H1 (cell line): ENCODE measurements around the gene DCTPP1. TPM values are rescaled to one million over a fixed set of nuclear protein-coding genes. Genes with fewer than 3 reads are reported as not detected.

ENCODE experiments used
- CTCF ChIA-PET: fragments of 300-600 bp; sonication (Branson Sonifier 250); formaldehyde crosslinking; loops from one replicate; lab custom pipeline; 2021; ENCODE audit not compliant: partially characterized antibody; lab: Charles Lee
- POLR2A ChIA-PET: fragments of 300-600 bp; sonication (Branson Sonifier 250); formaldehyde crosslinking; loops from one replicate; lab custom pipeline; 2021; ENCODE audit warnings: inconsistent platforms; ENCODE audit not compliant: partially characterized antibody; lab: Charles Lee
- DNase-seq, 2 experiments: peaks; one replicate each; pipeline versions ENCODE4 v3.0.0 to v3.0.0-alpha.2; 2010 to 2022; ENCODE audit warnings: low spot score in 2 of 2, low read depth in 1 of 2, mixed read lengths in 1 of 2
- FAIRE-seq: peaks from 2 replicates; lab custom pipeline; 2011; peaks lifted over from hg19 to GRCh38; lab: Jason Lieb, UNC
- H2AFZ ChIP-seq: 2 replicates; pipeline ENCODE4 v1.8.1; 2012; ENCODE audit warnings: low read length, inconsistent platforms
- H2AK5ac ChIP-seq: 2 replicates; pipeline ENCODE4 v1.6.1; 2013; ENCODE audit warnings: low read depth, low read length
- H2BK120ac ChIP-seq: replicated peaks from 2 replicates; pipeline ENCODE3; 2013; ENCODE audit warnings: low read depth, low read length, inconsistent platforms
- H2BK12ac ChIP-seq: 2 replicates; pipeline ENCODE4 v1.6.1; 2013; ENCODE audit warnings: low read depth, low read length
- H2BK15ac ChIP-seq: 2 replicates; pipeline ENCODE4 v1.6.1; 2013; ENCODE audit warnings: low read length
- H2BK20ac ChIP-seq: 2 replicates; pipeline ENCODE4 v1.6.1; 2013; ENCODE audit warnings: low read length
- H2BK5ac ChIP-seq: 2 replicates; pipeline ENCODE4 v1.6.1; 2013; ENCODE audit warnings: low read depth, low read length
- H3K14ac ChIP-seq: 2 replicates; pipeline ENCODE4 v1.6.1; 2013; ENCODE audit warnings: inconsistent platforms; ENCODE audit not compliant: insufficient read length
- H3K18ac ChIP-seq: 2 replicates; pipeline ENCODE4 v1.6.1; 2013; ENCODE audit warnings: low read length; ENCODE audit errors: extremely low read depth
- H3K23ac ChIP-seq: 2 replicates; pipeline ENCODE4 v1.6.1; 2013; ENCODE audit warnings: inconsistent platforms; ENCODE audit not compliant: insufficient read length
- H3K23me2 ChIP-seq: 2 replicates; pipeline ENCODE4 v1.6.1; 2013; ENCODE audit warnings: low read depth, low read length
- H3K27ac ChIP-seq: 2 replicates; pipeline ENCODE4 v1.6.1; 2011; ENCODE audit warnings: low read depth, low read length, inconsistent platforms
- H3K27me3 ChIP-seq, 4 experiments: replicated peaks in 1 of 4; 1 replicate in 1 of 4; 2 replicates in 3 of 4; pipeline versions ENCODE4 v1.6.1 to v1.8.1; 2011 to 2013; ENCODE audit warnings: low read length in 3 of 4, mild to moderate bottlenecking in 3 of 4, inconsistent platforms in 2 of 4, mixed read lengths in 2 of 4, moderate library complexity in 1 of 4; ENCODE audit not compliant: control insufficient read depth in 3 of 4, insufficient read depth in 3 of 4; ENCODE audit errors: extremely low read depth in 1 of 4
- H3K36me3 ChIP-seq, 4 experiments: 2 replicates each; pipeline versions ENCODE4 v1.6.1 to v1.8.1; 2011 to 2013; ENCODE audit warnings: mild to moderate bottlenecking in 4 of 4, low read length in 3 of 4, moderate library complexity in 2 of 4, control low read depth in 1 of 4, inconsistent platforms in 1 of 4; ENCODE audit not compliant: insufficient read depth in 4 of 4, control insufficient read depth in 2 of 4
- H3K4ac ChIP-seq: replicated peaks from 2 replicates; pipeline ENCODE3; 2013; ENCODE audit warnings: low read length, low read depth, mixed read lengths, inconsistent platforms; ENCODE audit not compliant: insufficient read length
- H3K4me1 ChIP-seq, 4 experiments: replicated peaks in 1 of 4; 1 replicate in 1 of 4; 2 replicates in 3 of 4; pipeline versions ENCODE4 v1.6.1 to v1.8.1; 2011 to 2013; ENCODE audit warnings: low read length in 3 of 4, inconsistent platforms in 2 of 4, mixed read lengths in 1 of 4; ENCODE audit not compliant: insufficient read depth in 4 of 4, control insufficient read depth in 3 of 4
- H3K4me2 ChIP-seq, 2 experiments: 2 replicates each; pipeline versions ENCODE4 v1.6.1 to v1.8.1; 2011 to 2013; ENCODE audit warnings: low read depth in 2 of 2, low read length in 2 of 2, control low read depth in 1 of 2, inconsistent platforms in 1 of 2, mild to moderate bottlenecking in 1 of 2; ENCODE audit not compliant: insufficient read depth in 1 of 2
- H3K4me3 ChIP-seq, 4 experiments: fragments of 200-600, 300-600 bp in 1 of 4; sonication (generic), shearing (Covaris generic), sonication (Bioruptor Twin) in 1 of 4; 2 replicates each; pipeline versions ENCODE4 v1.5.1 to v1.8.1; 2011 to 2016; ENCODE audit warnings: low read length in 4 of 4, low read depth in 3 of 4, control low read depth in 2 of 4, inconsistent platforms in 2 of 4, mild to moderate bottlenecking in 2 of 4, mixed read lengths in 1 of 4, moderate library complexity in 1 of 4; ENCODE audit not compliant: insufficient read depth in 2 of 4; ENCODE audit errors: extremely low read depth in 1 of 4
- H3K56ac ChIP-seq: replicated peaks from 2 replicates; pipeline ENCODE3; 2013; ENCODE audit warnings: low read depth, mild to moderate bottlenecking, mixed read lengths, low read length, inconsistent platforms; ENCODE audit not compliant: insufficient read length
- H3K79me1 ChIP-seq: 2 replicates; pipeline ENCODE4 v1.6.1; 2013; ENCODE audit warnings: low read depth, low read length, control low read depth
- H3K79me2 ChIP-seq, 2 experiments: 2 replicates each; pipeline versions ENCODE4 v1.6.1 to v1.8.1; 2012 to 2013; ENCODE audit warnings: low read length in 2 of 2, mild to moderate bottlenecking in 2 of 2, inconsistent platforms in 1 of 2; ENCODE audit not compliant: insufficient read depth in 2 of 2, control insufficient read depth in 1 of 2
- H3K9ac ChIP-seq, 4 experiments: replicated peaks in 1 of 4; 1 replicate in 1 of 4; 2 replicates in 3 of 4; pipeline versions ENCODE4 v1.6.1 to v1.8.1; 2011 to 2013; ENCODE audit warnings: low read depth in 3 of 4, low read length in 3 of 4, control low read depth in 2 of 4, mild to moderate bottlenecking in 2 of 4, moderate library complexity in 2 of 4, inconsistent platforms in 1 of 4; ENCODE audit errors: extremely low read depth in 1 of 4
- H3K9me3 ChIP-seq, 2 experiments: 2 replicates each; pipeline versions ENCODE4 v1.6.1 to v1.8.1; 2012 to 2013; ENCODE audit warnings: mild to moderate bottlenecking in 2 of 2, moderate library complexity in 2 of 2, control low read depth in 1 of 2, inconsistent platforms in 1 of 2, low read depth in 1 of 2, low read length in 1 of 2, mixed read lengths in 1 of 2; ENCODE audit not compliant: insufficient read depth in 2 of 2
- H4K20me1 ChIP-seq, 2 experiments: replicated peaks in 1 of 2; 2 replicates each; pipeline versions ENCODE3 to v1.8.1; 2011 to 2013; ENCODE audit warnings: inconsistent platforms in 2 of 2, low read length in 2 of 2, mild to moderate bottlenecking in 1 of 2; ENCODE audit not compliant: insufficient read depth in 2 of 2, control insufficient read depth in 1 of 2
- H4K5ac ChIP-seq: 2 replicates; pipeline ENCODE4 v1.6.1; 2013; ENCODE audit warnings: low read length, low read depth, mixed read lengths, inconsistent platforms; ENCODE audit not compliant: insufficient read length
- H4K8ac ChIP-seq: 2 replicates; pipeline ENCODE4 v1.8.0; 2013; ENCODE audit warnings: mild to moderate bottlenecking, moderate library complexity, low read length, inconsistent platforms; ENCODE audit not compliant: insufficient read depth; ENCODE audit errors: extremely low read depth
- H4K91ac ChIP-seq: replicated peaks from 2 replicates; pipeline ENCODE3; 2013; ENCODE audit warnings: low read length, mixed read lengths, inconsistent platforms; ENCODE audit not compliant: insufficient read length
- BRCA1 ChIP-seq: IDR thresholded peaks from 2 replicates; pipeline ENCODE4 v1.6.1; 2012; ENCODE audit warnings: low read depth, low read length, improper control_type of control experiment
- CREB1 ChIP-seq: IDR thresholded peaks from 2 replicates; pipeline ENCODE4 v1.6.1; 2012; ENCODE audit warnings: inconsistent platforms
- E2F6 ChIP-seq: IDR thresholded peaks from 2 replicates; pipeline ENCODE4 v1.6.1; 2012; ENCODE audit warnings: inconsistent platforms
- GTF2F1 ChIP-seq: IDR thresholded peaks from 2 replicates; pipeline ENCODE4 v1.6.1; 2012; ENCODE audit warnings: low read depth, low read length, improper control_type of control experiment, borderline replicate concordance
- JUN ChIP-seq: IDR thresholded peaks from 2 replicates; pipeline ENCODE4 v1.6.1; 2011; ENCODE audit warnings: low read depth, mild to moderate bottlenecking, improper control_type of control experiment, low read length
- KDM1A ChIP-seq: fragments of 200-600, 300-600 bp; sonication (generic); IDR thresholded peaks from 2 replicates; pipeline ENCODE4 v1.7.1; 2016; ENCODE audit warnings: mild to moderate bottlenecking, low read length, borderline replicate concordance
- KDM4A ChIP-seq: IDR thresholded peaks from one replicate; pipeline ENCODE4 v1.7.1; 2012; ENCODE audit warnings: low read depth, mild to moderate bottlenecking, moderate library complexity, low read length, inconsistent platforms; ENCODE audit not compliant: severe bottlenecking
- KDM5A ChIP-seq: fragments of 200-600 bp; IDR thresholded peaks from 2 replicates; pipeline ENCODE4 v1.7.1; 2012; ENCODE audit warnings: mild to moderate bottlenecking, low read length, inconsistent platforms, mixed read lengths
- MAFK ChIP-seq: IDR thresholded peaks from 2 replicates; pipeline ENCODE4 v1.6.1; 2012; ENCODE audit warnings: low read depth, mild to moderate bottlenecking, improper control_type of control experiment, low read length
- POLR2A ChIP-seq, 2 experiments: IDR thresholded peaks; 1 replicate in 1 of 2; 2 replicates in 1 of 2; pipeline ENCODE4 v1.6.1; 2011; ENCODE audit warnings: low read depth in 2 of 2, low read length in 2 of 2, mild to moderate bottlenecking in 2 of 2; ENCODE audit errors: control extremely low read depth in 1 of 2
- RBBP5 ChIP-seq: IDR thresholded peaks from 2 replicates; pipeline ENCODE4 v1.7.1; 2012; ENCODE audit warnings: low read depth, mild to moderate bottlenecking, inconsistent platforms, low read length, moderate library complexity, borderline replicate concordance
- SUZ12 ChIP-seq: fragments of 200-600 bp; sonication (generic); IDR thresholded peaks from 2 replicates; pipeline ENCODE4 v1.6.1; 2012; ENCODE audit warnings: mild to moderate bottlenecking, inconsistent platforms, low read length, moderate library complexity, mixed read lengths
- TCF12 ChIP-seq: IDR thresholded peaks from 2 replicates; pipeline ENCODE4 v1.6.1; 2011; ENCODE audit warnings: low read depth, mild to moderate bottlenecking, low read length
- TEAD4 ChIP-seq: IDR thresholded peaks from 2 replicates; pipeline ENCODE4 v1.6.1; 2012; ENCODE audit warnings: low read depth, low read length, inconsistent platforms, mixed read lengths
- WGBS, 2 experiments: shearing (Covaris generic) in 1 of 2; methylation state at CpG; one replicate each; pipeline versions ENCODE4 v1.1.6 to v1.1.7; 2013 to 2015; ENCODE audit warnings: low lambda C conversion rate in 2 of 2, mixed read lengths in 2 of 2, inconsistent platforms in 1 of 2, low coverage in 1 of 2, missing lambda C conversion rate in 1 of 2; ENCODE audit not compliant: insufficient replicate concordance in 2 of 2, insufficient coverage in 1 of 2, insufficient read length in 1 of 2; ENCODE audit errors: extremely low coverage in 1 of 2, missing lambda C conversion rate in 1 of 2; 5-methylcytosine and 5-hydroxymethylcytosine counted together
- polyA plus RNA-seq, 7 experiments: library from polyadenylated mRNA; depleted of rRNA in 3 of 7; stranded (reverse) in 5 of 7; unstranded in 2 of 7; fragments of >200 nt in 5 of 7; fragments of 200-250 nt in 2 of 7; gene quantifications; 1 replicate in 5 of 7; 2 replicates in 1 of 7; 4 replicates in 1 of 7; pipeline versions ENCODE4 v1.2.1 to v1.2.3, GENCODE V29; 2011 to 2013; ENCODE audit warnings: missing spikeins in 2 of 7, mixed read lengths in 2 of 7
- total RNA-seq: library from RNA; stranded (reverse); fragmentation: NEBNext Ultra II Directional; extraction: Animal tissue kit (Norgen Biotek cat#: 25700); gene quantifications from 2 replicates; pipeline ENCODE4 v1.2.1, GENCODE V29; 2021

Gene DCTPP1
- total and polyA plus RNA-seq, 2 of the 8 experiments (the other 6 are each of a cell fraction or from before 2014, with no cell fraction given): 94.5 to 103 TPM

- Histone ChIP-seq H4K8ac (no peak overlapping the region), H3K9me3 (no peaks in the 10 kb centered on the region), H3K4me1 (peaks cover 3 to 6% (median 5%) of the 10 kb centered on the region in 4 experiments; a peak in 6 of 7 replicates), H3K79me2 (no peaks in the 10 kb centered on the region), H3K4ac (no peak overlapping the region), H3K79me1 (peaks cover 9% of the 10 kb centered on the region; the same call in 1 of the 2 replicates), H3K36me3 (peaks cover 0 to 15% (median 4%) of the 10 kb centered on the region in 4 experiments; a peak in 7 of 8 replicates), H3K14ac (no peak overlapping the region), H3K56ac (no peak overlapping the region), H3K27me3 (no peaks in the 10 kb centered on the region), H2AK5ac (no peak overlapping the region), H2BK20ac (no peak overlapping the region), H3K23me2 (peaks cover 7% of the 10 kb centered on the region; the same call in 1 of the 2 replicates), H3K4me3 (no peak overlapping the region), H2BK15ac (no peak overlapping the region), H4K20me1 (peaks cover 2 to 12% of the 10 kb centered on the region in 2 experiments), H3K4me2 (no peak overlapping the region), H3K9ac (no peak overlapping the region), H2BK5ac (no peak overlapping the region), H3K27ac (no peak overlapping the region), H2BK12ac (no peak overlapping the region), H2BK120ac (no peak overlapping the region), H4K5ac (no peak overlapping the region), H3K18ac (no peak overlapping the region), H4K91ac (no peak overlapping the region), H2AFZ (no peak overlapping the region), H3K23ac (no peak overlapping the region)
- DNase-seq (no peak), FAIRE-seq (no peak)
- CTCF ChIA-PET: interaction anchor here (0.6 to 3.3 kb wide), 5 partner anchors 9 to 227 kb away, joined by 3 to 13 read pairs (median 3); partner anchors contain the start of genes TBC1D10B and ZNF771
- POLR2A ChIA-PET: interaction anchor here (1.2 to 4.0 kb wide), 3 partner anchors 9 to 28 kb away, joined by 3 to 34 read pairs (median 4); partner anchors contain the start of genes ZNF48 and ZNF771
- WGBS, 2 experiments: 91% methylated on average over 4 of the region's 4 CpGs; no CpG with 5 or more reads in 1 of the 2 experiments
- no peak for TF ChIP-seq RBBP5
- TF ChIP-seq CREB1: no peak
- no peak for TF ChIP-seq GTF2F1
- no peak for TF ChIP-seq TEAD4
- no peak for TF ChIP-seq TCF12
- TF ChIP-seq SUZ12: no peak
- TF ChIP-seq E2F6: no peak
- TF ChIP-seq MAFK: no peak
- TF ChIP-seq JUN: no peak
- TF ChIP-seq BRCA1: no peak
- no peak for TF ChIP-seq POLR2A (IDR thresholded peaks at IDR 0.05; ENCODE audit: control extremely low read depth in 1 of 2, low read depth in 2 of 2, low read length in 2 of 2)
- TF ChIP-seq KDM4A: no peak
- TF ChIP-seq KDM1A: no peak
- no peak for TF ChIP-seq KDM5A
These were observed 13.7 kb downstream of the DCTPP1 start for GRCh38 chr16:30416047-30416603.
